Vagina (tissue), 2 donors: ENCODE measurements around the gene IQCN.

Source experiments
- CTCF ChIP-seq, 3 experiments: fragments of 450-650 bp in 2 of 3; fragments of 200-600 bp in 1 of 3; sonication (generic) in 1 of 3; IDR thresholded peaks; one replicate each; pipeline ENCODE4 v1.5.1; 2017 to 2019; ENCODE audit warnings: antibody characterized with exemption in 3 of 3, mild to moderate bottlenecking in 2 of 3, moderate library complexity in 2 of 3
- POLR2A ChIP-seq, 2 donors: fragments of 450-650 bp; IDR thresholded peaks; one replicate each; pipeline ENCODE4 v1.6.1; 2017; ENCODE audit warnings: antibody characterized with exemption in 2 of 2, mild to moderate bottlenecking in 2 of 2, moderate library complexity in 2 of 2
- POLR2AphosphoS5 ChIP-seq, 2 donors: sonication (generic); formaldehyde crosslinking; IDR thresholded peaks; one replicate each; pipeline ENCODE4 v1.9.0; 2017; ENCODE audit warnings: antibody characterized with exemption in 2 of 2, mild to moderate bottlenecking in 2 of 2, low read depth in 1 of 2; ENCODE audit not compliant: insufficient read depth in 1 of 2

GRCh38 chr19:18264971-18265540 lies 9.2 kb downstream of the IQCN start:
- TF ChIP-seq CTCF (IDR thresholded peaks at IDR 0.05) (no peak), POLR2AphosphoS5 (IDR thresholded peaks at IDR 0.05; ENCODE audit: insufficient read depth in 1 of 2, low read depth in 1 of 2) (no peak), POLR2A (IDR thresholded peaks at IDR 0.05) (no peak)
